SU-DHL-6 (cell line): Measurements from ENCODE around the gene SLC38A6.

Experiments
- CTCF ChIP-seq: fragments of 200-600 bp; sonication (generic); IDR thresholded peaks from one replicate; pipeline ENCODE4 v1.5.1; 2017; ENCODE audit warnings: antibody characterized with exemption, mild to moderate bottlenecking, low read length, moderate library complexity; ENCODE audit not compliant: insufficient read depth, poor library complexity, severe bottlenecking
- EZH2phosphoT487 ChIP-seq: fragments of 200-600 bp; sonication (generic), shearing (Covaris generic); conservative IDR thresholded peaks from 2 replicates; pipeline ENCODE4 v1.6.1; 2018; ENCODE audit warnings: mild to moderate bottlenecking, antibody characterized with exemption, low read length, moderate library complexity, mixed read lengths

- no peak for TF ChIP-seq CTCF
- no peak for TF ChIP-seq EZH2phosphoT487
Measured at GRCh38 chr14:61077437-61077836, 96.4 kb downstream of the SLC38A6 start.
